GM12891 (cell line): Measurements from ENCODE around the gene RAD18. TPM values are rescaled to one million over a fixed set of nuclear protein-coding genes. Genes with fewer than 3 reads are reported as not detected.

ENCODE experiments used
- DNase-seq: peaks from one replicate; pipeline ENCODE4 v3.0.0; 2011; ENCODE audit warnings: low spot score; ENCODE audit not compliant: insufficient read length
- FAIRE-seq: peaks from 2 replicates; lab custom pipeline; 2011; peaks lifted over from hg19 to GRCh38; lab: Jason Lieb, UNC
- PAX5 ChIP-seq: IDR thresholded peaks from 2 replicates; pipeline ENCODE4 v1.6.1; 2011; ENCODE audit warnings: low read length, moderate library complexity, mild to moderate bottlenecking; ENCODE audit not compliant: insufficient read depth, severe bottlenecking
- POLR2A ChIP-seq: IDR thresholded peaks from 2 replicates; pipeline ENCODE4 v1.6.1; 2011; ENCODE audit warnings: low read depth, low read length, control low read depth
- POLR2AphosphoS5 ChIP-seq: IDR thresholded peaks from 2 replicates; pipeline ENCODE4 v1.6.1; 2011; ENCODE audit warnings: low read depth, low read length, control low read depth
- POU2F2 ChIP-seq: IDR thresholded peaks from 2 replicates; pipeline ENCODE4 v1.6.1; 2011; ENCODE audit warnings: low read depth, mild to moderate bottlenecking, control low read depth, low read length, moderate library complexity
- SPI1 ChIP-seq: IDR thresholded peaks from 2 replicates; pipeline ENCODE4 v1.6.1; 2011; ENCODE audit warnings: low read depth, low read length, control low read depth
- TAF1 ChIP-seq: IDR thresholded peaks from 2 replicates; pipeline ENCODE4 v1.6.1; 2011; ENCODE audit warnings: low read depth, low read length, control low read depth
- polyA plus RNA-seq: library from polyadenylated mRNA; unstranded; fragments of >200 nt; gene quantifications from one replicate; pipeline ENCODE4 v1.2.1, GENCODE V29; 2012; ENCODE audit warnings: low read depth, missing spikeins, inconsistent platforms; ENCODE audit not compliant: missing spikeins

The RAD18 gene
- 9.6 TPM for polyA plus RNA-seq

- TF ChIP-seq POLR2A (peak; percentile 62), SPI1 (no peak), PAX5 (no peak), TAF1 (peak; percentile 60; the same call in 1 of the 2 replicates), POLR2AphosphoS5 (no peak), POU2F2 (peak; percentile 46; the same call in 1 of the 2 replicates)
- peak; percentile 56 for DNase-seq
- peak; percentile 93 for FAIRE-seq
Observed at GRCh38 chr3:8963137-8963853, at the start of gene RAD18. Gene RAD18, minus strand, starts transcription at chr3:8963472. Its CDS starts 87 bp downstream, at chr3:8963385.

GRCh38 chr3:9012521-9012920, 49.2 kb upstream of the RAD18 start:
- TF ChIP-seq PAX5: no peak
- no peak for TF ChIP-seq POU2F2
- TF ChIP-seq TAF1: no peak
- no peak for TF ChIP-seq POLR2AphosphoS5
- TF ChIP-seq SPI1: no peak
- FAIRE-seq (no peak), DNase-seq (no peak)

- DNase-seq (no peak), FAIRE-seq (no peak)
- TF ChIP-seq PAX5: no peak
- no peak for TF ChIP-seq POLR2AphosphoS5
- no peak for TF ChIP-seq POU2F2
Observed at GRCh38 chr3:9009976-9010545, 46.8 kb upstream of the RAD18 start.

- TF ChIP-seq POU2F2 (no peak), TAF1 (no peak), SPI1 (no peak), POLR2AphosphoS5 (no peak), PAX5 (no peak), POLR2A (no peak)
- DNase-seq: no peak
- no peak for FAIRE-seq
Observed at GRCh38 chr3:9008550-9009255, 45.4 kb upstream of the RAD18 start.

- TF ChIP-seq POU2F2: no peak
- TF ChIP-seq SPI1: no peak
- no peak for TF ChIP-seq POLR2A
- TF ChIP-seq POLR2AphosphoS5: no peak
- TF ChIP-seq TAF1: no peak
- TF ChIP-seq PAX5: no peak
- no peak for FAIRE-seq
- DNase-seq: no peak
Observed at GRCh38 chr3:9007928-9008327, 44.7 kb upstream of the RAD18 start.

- TF ChIP-seq TAF1: no peak
- no peak for TF ChIP-seq POU2F2
- no peak for TF ChIP-seq POLR2AphosphoS5
- no peak for TF ChIP-seq POLR2A
- no peak for TF ChIP-seq SPI1
- TF ChIP-seq PAX5: no peak
- FAIRE-seq (no peak), DNase-seq (no peak)
Observed at GRCh38 chr3:9007213-9007612, 43.9 kb upstream of the RAD18 start.

GRCh38 chr3:9000041-9000440, 36.8 kb upstream of the RAD18 start:
- DNase-seq: no peak
- TF ChIP-seq POU2F2 (no peak), POLR2A (no peak), SPI1 (no peak), TAF1 (no peak), PAX5 (no peak), POLR2AphosphoS5 (no peak)
- no peak for FAIRE-seq

- FAIRE-seq (no peak), DNase-seq (no peak)
Observed at GRCh38 chr3:8997151-8997550, 33.9 kb upstream of the RAD18 start.

GRCh38 chr3:8996681-8997121, 33.4 kb upstream of the RAD18 start:
- FAIRE-seq (no peak), DNase-seq (no peak)
- TF ChIP-seq PAX5: no peak
- no peak for TF ChIP-seq POLR2AphosphoS5
- TF ChIP-seq POU2F2: no peak
- no peak for TF ChIP-seq SPI1
- no peak for TF ChIP-seq POLR2A
- TF ChIP-seq TAF1: no peak

More at GRCh38 chr3:8997151-8997550, 33.9 kb upstream of the RAD18 start:
- TF ChIP-seq POLR2A (no peak), POLR2AphosphoS5 (no peak), PAX5 (no peak), TAF1 (no peak), POU2F2 (no peak), SPI1 (no peak)

GRCh38 chr3:8996216-8996615, 32.9 kb upstream of the RAD18 start:
- no peak for TF ChIP-seq TAF1
- DNase-seq (no peak), FAIRE-seq (no peak)
